ENCODE measurements around the gene GALNT2. TPM values are rescaled to one million over a fixed set of nuclear protein-coding genes. Genes with fewer than 3 reads are reported as not detected.

GALNT2 gene
- total and polyA plus RNA-seq, 2 of the 13 experiments (the other 11 are each of a cell fraction or from before 2014, with no cell fraction given): 39.3 to 39.6 TPM

GRCh38 chr1:230165536-230165935 is 98.5 kb downstream of the GALNT2 start (continued):
- TF ChIP-seq PLSCR1 (CRISPR knock-in tag; IDR thresholded peaks at IDR 0.05; ENCODE audit: borderline replicate concordance) (no peak), ZFP36 (IDR thresholded peaks at IDR 0.05; ENCODE audit: borderline replicate concordance, low read depth, low read length, partially characterized antibody) (no peak), RERE (CRISPR knock-in tag; IDR thresholded peaks at IDR 0.05; ENCODE audit: low read depth) (no peak), ADNP (CRISPR knock-in tag; IDR thresholded peaks at IDR 0.05) (no peak), ZBTB7B (CRISPR knock-in tag; IDR thresholded peaks at IDR 0.05) (no peak), DBP (CRISPR knock-in tag; IDR thresholded peaks at IDR 0.05; ENCODE audit: not compliant biosample characterization) (no peak)

All from HepG2 (cell line).